WTC11 (cell line): ENCODE measurements around the gene NANOGP8.

ENCODE experiments used
- ATF1 ChIP-seq: sonication (generic); formaldehyde crosslinking; IDR thresholded peaks from 2 replicates; pipeline ENCODE4 v1.8.1; 2023; ENCODE audit warnings: mild to moderate bottlenecking, moderate library complexity, missing genetic modification reagents
- FOXJ3 ChIP-seq: sonication (generic); formaldehyde crosslinking; IDR thresholded peaks from 2 replicates; pipeline ENCODE4 v1.9.0; 2021; ENCODE audit warnings: missing genetic modification reagents, mild to moderate bottlenecking, borderline replicate concordance
- FOXK1 ChIP-seq: sonication (generic); formaldehyde crosslinking; IDR thresholded peaks from 2 replicates; pipeline ENCODE4 v1.8.0; 2022; ENCODE audit warnings: mild to moderate bottlenecking, moderate library complexity, missing genetic modification reagents
- GABPB1 ChIP-seq: sonication (generic); formaldehyde crosslinking; IDR thresholded peaks from 2 replicates; pipeline ENCODE4 v1.8.1; 2023; ENCODE audit warnings: mild to moderate bottlenecking, missing genetic modification reagents
- GTF2I ChIP-seq: fragments of 250-450 bp; sonication (Bioruptor Pico); conservative IDR thresholded peaks from 2 replicates; pipeline ENCODE4 v1.4.0; 2021; ENCODE audit warnings: mild to moderate bottlenecking
- IRF2 ChIP-seq: sonication (generic); formaldehyde crosslinking; IDR thresholded peaks from 2 replicates; pipeline ENCODE4 v1.8.0; 2022; ENCODE audit warnings: low read depth, missing genetic modification reagents, borderline replicate concordance
- NFE2L1 ChIP-seq: sonication (generic); formaldehyde crosslinking; IDR thresholded peaks from 2 replicates; pipeline ENCODE4 v1.8.1; 2023; ENCODE audit warnings: missing genetic modification reagents
- PREB ChIP-seq: sonication (generic); formaldehyde crosslinking; IDR thresholded peaks from 2 replicates; pipeline ENCODE4 v1.8.1; 2022; ENCODE audit warnings: mild to moderate bottlenecking, missing genetic modification reagents, moderate library complexity, borderline replicate concordance
- RORB ChIP-seq: fragments of 250-450 bp; sonication (Bioruptor Pico); IDR thresholded peaks from 2 replicates; pipeline ENCODE4 v1.9.0; 2021; ENCODE audit warnings: mild to moderate bottlenecking
- ZNF512 ChIP-seq: sonication (generic); formaldehyde crosslinking; IDR thresholded peaks from 2 replicates; pipeline ENCODE4 v1.8.1; 2022; ENCODE audit warnings: missing genetic modification reagents, borderline replicate concordance
- TF ChIP-seq, protein P1 (sequence below): fragments of 200-600 bp; IDR thresholded peaks from 2 replicates; pipeline ENCODE4 v1.8.0; 2022; ENCODE audit warnings: antibody characterized with exemption
- TF ChIP-seq, protein P2 (sequence below): sonication (generic); formaldehyde crosslinking; IDR thresholded peaks from 2 replicates; pipeline ENCODE4 v1.8.0; 2022; ENCODE audit warnings: missing genetic modification reagents

DNA sequence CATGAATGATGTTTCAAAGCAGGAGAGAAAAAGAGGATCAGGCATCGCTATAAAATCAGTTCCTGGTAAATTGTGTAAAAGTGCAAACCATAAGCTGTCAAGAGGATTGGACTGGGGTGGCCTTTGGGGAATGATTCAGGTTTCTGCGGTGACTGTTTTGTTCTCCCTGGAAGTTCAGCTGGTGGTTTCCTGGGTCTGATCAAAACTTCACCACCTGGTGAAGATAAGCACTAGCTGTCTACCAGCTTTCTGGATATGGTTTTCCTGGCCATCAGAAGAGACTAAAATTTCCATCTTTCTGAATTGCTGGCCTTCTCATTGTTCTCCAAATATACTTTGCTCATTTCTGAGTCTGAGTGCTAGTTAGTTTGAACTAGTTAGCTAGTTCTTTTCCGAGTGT lies 2.7 kb upstream of the NANOGP8 start:
- TF ChIP-seq, protein P1, sequence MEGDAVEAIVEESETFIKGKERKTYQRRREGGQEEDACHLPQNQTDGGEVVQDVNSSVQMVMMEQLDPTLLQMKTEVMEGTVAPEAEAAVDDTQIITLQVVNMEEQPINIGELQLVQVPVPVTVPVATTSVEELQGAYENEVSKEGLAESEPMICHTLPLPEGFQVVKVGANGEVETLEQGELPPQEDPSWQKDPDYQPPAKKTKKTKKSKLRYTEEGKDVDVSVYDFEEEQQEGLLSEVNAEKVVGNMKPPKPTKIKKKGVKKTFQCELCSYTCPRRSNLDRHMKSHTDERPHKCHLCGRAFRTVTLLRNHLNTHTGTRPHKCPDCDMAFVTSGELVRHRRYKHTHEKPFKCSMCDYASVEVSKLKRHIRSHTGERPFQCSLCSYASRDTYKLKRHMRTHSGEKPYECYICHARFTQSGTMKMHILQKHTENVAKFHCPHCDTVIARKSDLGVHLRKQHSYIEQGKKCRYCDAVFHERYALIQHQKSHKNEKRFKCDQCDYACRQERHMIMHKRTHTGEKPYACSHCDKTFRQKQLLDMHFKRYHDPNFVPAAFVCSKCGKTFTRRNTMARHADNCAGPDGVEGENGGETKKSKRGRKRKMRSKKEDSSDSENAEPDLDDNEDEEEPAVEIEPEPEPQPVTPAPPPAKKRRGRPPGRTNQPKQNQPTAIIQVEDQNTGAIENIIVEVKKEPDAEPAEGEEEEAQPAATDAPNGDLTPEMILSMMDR = no peak
- TF ChIP-seq FOXJ3 (CRISPR knock-in tag) (no peak), ATF1 (CRISPR knock-in tag) (no peak), GABPB1 (CRISPR knock-in tag) (no peak), PREB (CRISPR knock-in tag) (no peak), ZNF512 (CRISPR knock-in tag) (no peak), RORB (CRISPR knock-in tag) (no peak), IRF2 (no peak), GTF2I (CRISPR knock-in tag) (no peak), FOXK1 (CRISPR knock-in tag) (no peak), NFE2L1 (CRISPR knock-in tag) (no peak)
- TF ChIP-seq, protein P2, sequence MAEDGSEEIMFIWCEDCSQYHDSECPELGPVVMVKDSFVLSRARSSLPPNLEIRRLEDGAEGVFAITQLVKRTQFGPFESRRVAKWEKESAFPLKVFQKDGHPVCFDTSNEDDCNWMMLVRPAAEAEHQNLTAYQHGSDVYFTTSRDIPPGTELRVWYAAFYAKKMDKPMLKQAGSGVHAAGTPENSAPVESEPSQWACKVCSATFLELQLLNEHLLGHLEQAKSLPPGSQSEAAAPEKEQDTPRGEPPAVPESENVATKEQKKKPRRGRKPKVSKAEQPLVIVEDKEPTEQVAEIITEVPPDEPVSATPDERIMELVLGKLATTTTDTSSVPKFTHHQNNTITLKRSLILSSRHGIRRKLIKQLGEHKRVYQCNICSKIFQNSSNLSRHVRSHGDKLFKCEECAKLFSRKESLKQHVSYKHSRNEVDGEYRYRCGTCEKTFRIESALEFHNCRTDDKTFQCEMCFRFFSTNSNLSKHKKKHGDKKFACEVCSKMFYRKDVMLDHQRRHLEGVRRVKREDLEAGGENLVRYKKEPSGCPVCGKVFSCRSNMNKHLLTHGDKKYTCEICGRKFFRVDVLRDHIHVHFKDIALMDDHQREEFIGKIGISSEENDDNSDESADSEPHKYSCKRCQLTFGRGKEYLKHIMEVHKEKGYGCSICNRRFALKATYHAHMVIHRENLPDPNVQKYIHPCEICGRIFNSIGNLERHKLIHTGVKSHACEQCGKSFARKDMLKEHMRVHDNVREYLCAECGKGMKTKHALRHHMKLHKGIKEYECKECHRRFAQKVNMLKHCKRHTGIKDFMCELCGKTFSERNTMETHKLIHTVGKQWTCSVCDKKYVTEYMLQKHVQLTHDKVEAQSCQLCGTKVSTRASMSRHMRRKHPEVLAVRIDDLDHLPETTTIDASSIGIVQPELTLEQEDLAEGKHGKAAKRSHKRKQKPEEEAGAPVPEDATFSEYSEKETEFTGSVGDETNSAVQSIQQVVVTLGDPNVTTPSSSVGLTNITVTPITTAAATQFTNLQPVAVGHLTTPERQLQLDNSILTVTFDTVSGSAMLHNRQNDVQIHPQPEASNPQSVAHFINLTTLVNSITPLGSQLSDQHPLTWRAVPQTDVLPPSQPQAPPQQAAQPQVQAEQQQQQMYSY (CRISPR knock-in tag) = no peak
